Panc1 (cell line): ENCODE results near the gene LRRC45.

Source experiments
- CTCF ChIP-seq: fragments of 450-650 bp; IDR thresholded peaks from 2 replicates; pipeline ENCODE4 v1.5.1; 2017; ENCODE audit warnings: mild to moderate bottlenecking
- POLR2AphosphoS5 ChIP-seq: IDR thresholded peaks from 2 replicates; pipeline ENCODE4 v1.6.1; 2012; ENCODE audit warnings: mild to moderate bottlenecking, low read depth, low read length, moderate library complexity
- REST ChIP-seq, 2 experiments: IDR thresholded peaks; 2 replicates each; pipeline ENCODE4 v1.6.1; 2011 to 2012; ENCODE audit warnings: low read depth in 2 of 2, control low read depth in 1 of 2, low read length in 1 of 2, mild to moderate bottlenecking in 1 of 2, moderate library complexity in 1 of 2; ENCODE audit not compliant: insufficient read depth in 1 of 2
- SIN3A ChIP-seq: IDR thresholded peaks from 2 replicates; pipeline ENCODE4 v1.6.1; 2012; ENCODE audit warnings: low read depth, mild to moderate bottlenecking, low read length, moderate library complexity, borderline replicate concordance; ENCODE audit not compliant: insufficient read depth
- TCF7L2 ChIP-seq: IDR thresholded peaks from 2 replicates; pipeline ENCODE4 v1.6.1; 2011; ENCODE audit warnings: mild to moderate bottlenecking, low read depth, low read length, inconsistent platforms

GRCh38 chr17:82021107-82021899, 1.8 kb upstream of the LRRC45 start:
- TF ChIP-seq CTCF (peak; percentile 93), POLR2AphosphoS5 (no peak), SIN3A (peak; percentile 54; the same call in 1 of the 2 replicates), REST (IDR thresholded peaks at IDR 0.05; ENCODE audit: insufficient read depth in 1 of 2, low read depth in 2 of 2, low read length in 1 of 2) (peak in 1 of 2 experiments; percentile 40; a peak in 1 of 4 replicates), TCF7L2 (no peak)
